Stomach (tissue), 9 donors: ENCODE measurements around the gene TMCC2. TPM values are rescaled to one million over a fixed set of nuclear protein-coding genes. Genes with fewer than 3 reads are reported as not detected.

Source experiments
- DNase-seq, 2 donors: peaks; one replicate each; pipeline versions ENCODE4 v3.0.0 to v3.0.0-alpha.2; 2013 to 2019
- H3K27ac ChIP-seq, 5 donors: fragments of 200-600 bp in 4 of 5; sonication (generic) in 4 of 5; one replicate each; pipeline ENCODE4 v1.5.1; 2013 to 2019; ENCODE audit warnings: mild to moderate bottlenecking in 1 of 5, moderate library complexity in 1 of 5
- H3K27me3 ChIP-seq, 3 donors: fragments of 200-600 bp; sonication (generic); one replicate each; pipeline ENCODE4 v1.5.1; 2017 to 2019; ENCODE audit warnings: mixed run types in 1 of 3
- H3K36me3 ChIP-seq, 4 donors: fragments of 200-600 bp; sonication (generic); 1 replicate in 3 of 4; 2 replicates in 1 of 4; pipeline ENCODE4 v1.5.1; 2016 to 2019
- H3K4me1 ChIP-seq, 4 donors: fragments of 200-600 bp; sonication (generic); one replicate each; pipeline ENCODE4 v1.5.1; 2016 to 2019
- H3K4me3 ChIP-seq, 4 donors: fragments of 200-600 bp; sonication (generic) in 3 of 4; one replicate each; pipeline ENCODE4 v1.5.1; 2016 to 2019; ENCODE audit warnings: mild to moderate bottlenecking in 1 of 4
- H3K9me3 ChIP-seq, 4 donors: fragments of 200-600 bp; sonication (generic); one replicate each; pipeline ENCODE4 v1.5.1; 2016 to 2019
- CTCF ChIP-seq, 7 experiments: fragments of 450-650 bp in 4 of 7; fragments of 200-600 bp in 3 of 7; sonication (generic) in 3 of 7; IDR thresholded peaks; one replicate each; pipeline ENCODE4 v1.5.1; 2016 to 2019; ENCODE audit warnings: antibody characterized with exemption in 7 of 7, control low read depth in 2 of 7, mild to moderate bottlenecking in 1 of 7
- EP300 ChIP-seq: sonication (generic); formaldehyde crosslinking; IDR thresholded peaks from one replicate; pipeline ENCODE4 v1.6.1; 2017; ENCODE audit warnings: antibody characterized with exemption
- POLR2A ChIP-seq, 4 donors: fragments of 450-650 bp; IDR thresholded peaks; one replicate each; pipeline ENCODE4 v1.6.1; 2016; ENCODE audit warnings: antibody characterized with exemption in 4 of 4, control low read depth in 2 of 4, mild to moderate bottlenecking in 1 of 4, moderate library complexity in 1 of 4
- POLR2AphosphoS5 ChIP-seq, 3 donors: sonication (generic); formaldehyde crosslinking; IDR thresholded peaks; one replicate each; pipeline ENCODE4 v1.6.1; 2016; ENCODE audit warnings: antibody characterized with exemption in 3 of 3
- WGBS, 5 donors: extraction: QIAGEN DNeasy Blood & Tissue Kit in 3 of 5; methylation state at CpG; one replicate each; pipeline versions ENCODE4 v1.1.5 to v1.1.7; 2013 to 2018; 5-methylcytosine and 5-hydroxymethylcytosine counted together
- intact Hi-C: fragments of 100-400 bp; cut with DNase I; formaldehyde crosslinking; loops from one replicate; pipeline ENCODE4 v1.15.1; 2023; ENCODE audit warnings: low total_unique reads
- polyA plus RNA-seq, 3 donors: library from polyadenylated mRNA; stranded (reverse); fragments of 200-250 nt; gene quantifications; one replicate each; pipeline ENCODE4 v1.2.3, GENCODE V29; 2013
- total RNA-seq, 5 donors: library from RNA; depleted of rRNA; stranded (reverse); fragments of >200 nt; gene quantifications; one replicate each; pipeline versions ENCODE4 v1.1.0 to v1.2.3, GENCODE V29; 2014 to 2016
- donor health status: healthy with polysubstance abuse.
- donor health status: Bipolar disorder and iron deficiency.
- donor health status: healthy.

Gene TMCC2
- total and polyA plus RNA-seq, 8 donors = 0.45 to 3.1 (median 1.5) TPM; not detected in 2

- Histone ChIP-seq H3K4me3 (peak overlapping the region; percentile 60 to 73 (median 68)), H3K27ac (peak overlapping the region in 2 of 5 donors; percentile 42 to 59), H3K36me3 (no peaks in the 10 kb centered on the region), H3K9me3 (no peaks in the 10 kb centered on the region), H3K27me3 (peaks cover 0 to 19% (median 6%) of the 10 kb centered on the region in 3 donors), H3K4me1 (peaks cover 19 to 36% (median 33%) of the 10 kb centered on the region in 4 donors)
- intact Hi-C loops = no loop called here
- 0 to 4% (median 1%) methylated on average over 9 to 27 of the region's 27 CpGs for WGBS, 5 donors
- peak in 1 of 2 donors; percentile 17 for DNase-seq
- TF ChIP-seq EP300 = no peak
- no peak for TF ChIP-seq CTCF (IDR thresholded peaks at IDR 0.05)
- no peak for TF ChIP-seq POLR2A (IDR thresholded peaks at IDR 0.05)
- no peak for TF ChIP-seq POLR2AphosphoS5 (IDR thresholded peaks at IDR 0.05)
Measured at GRCh38 chr1:205228093-205228521, 361 bp downstream of the TMCC2 start.

- DNase-seq = peak; percentile 57 to 85
- Histone ChIP-seq H3K9me3 (no peaks in the 10 kb centered on the region), H3K4me1 (peaks cover 19 to 36% (median 33%) of the 10 kb centered on the region in 4 donors), H3K27me3 (peaks cover 0 to 19% (median 6%) of the 10 kb centered on the region in 3 donors), H3K4me3 (peak overlapping the region; percentile 60 to 73 (median 68)), H3K27ac (peak overlapping the region in 3 of 5 donors; percentile 21 to 60 (median 36)), H3K36me3 (no peaks in the 10 kb centered on the region)
- TF ChIP-seq POLR2AphosphoS5 (IDR thresholded peaks at IDR 0.05) (no peak), CTCF (IDR thresholded peaks at IDR 0.05) (peak in 1 of 7 experiments; percentile 36), EP300 (no peak)
- intact Hi-C loops = no loop called here
- WGBS, 5 donors = 0 to 3% (median 2%) methylated on average over 10 to 15 of the region's 15 CpGs
Measured at GRCh38 chr1:205229399-205229871, 1.7 kb downstream of the TMCC2 start.

GRCh38 chr1:205229916-205230700 lies 2.4 kb downstream of the TMCC2 start:
- intact Hi-C loops = no loop called here
- no peaks in the 10 kb centered on the region for H3K9me3 ChIP-seq

More at GRCh38 chr1:205229916-205230700, 2.4 kb downstream of the TMCC2 start:
- Histone ChIP-seq H3K36me3 (no peaks in the 10 kb centered on the region), H3K4me1 (peaks cover 19 to 37% (median 34%) of the 10 kb centered on the region in 4 donors), H3K27ac (peak overlapping the region in 3 of 5 donors; percentile 21 to 60 (median 36)), H3K4me3 (peak overlapping the region in 3 of 4 donors; percentile 60 to 73 (median 67)), H3K27me3 (peaks cover 0 to 19% (median 6%) of the 10 kb centered on the region in 3 donors)
- 26 to 42% (median 36%) methylated on average over 10 of the region's 10 CpGs for WGBS, 5 donors
- DNase-seq = peak in 1 of 2 donors; percentile 24
- no peak for TF ChIP-seq CTCF (IDR thresholded peaks at IDR 0.05)
- no peak for TF ChIP-seq POLR2A (IDR thresholded peaks at IDR 0.05)
- TF ChIP-seq POLR2AphosphoS5 (IDR thresholded peaks at IDR 0.05) = no peak
- no peak for TF ChIP-seq EP300
